HepG2 (cell line): ENCODE data around the gene CDRT4.

Experiments
- ARNT ChIP-seq: fragments of 450-650 bp; IDR thresholded peaks from 2 replicates; pipeline ENCODE4 v1.6.1; 2017
- ELF4 ChIP-seq: sonication (generic); formaldehyde crosslinking; IDR thresholded peaks from 2 replicates; pipeline ENCODE4 v1.5.0; 2020; ENCODE audit warnings: missing genetic modification reagents, mild to moderate bottlenecking, moderate library complexity, borderline replicate concordance
- HNRNPH1 ChIP-seq: fragments of 200-400 bp; formaldehyde crosslinking; optimal IDR thresholded peaks from 2 replicates; pipeline ENCODE3; 2017; ENCODE audit warnings: mild to moderate bottlenecking, low read depth, low read length
- ZKSCAN1 ChIP-seq: fragments of 150-350 bp; IDR thresholded peaks from 2 replicates; pipeline ENCODE4 v1.6.1; 2014; ENCODE audit warnings: low read length
- ZNF24 ChIP-seq: fragments of 450-650 bp; IDR thresholded peaks from 2 replicates; pipeline ENCODE4 v1.6.1; 2017; ENCODE audit warnings: antibody characterized with exemption, mild to moderate bottlenecking
- ZNF891 ChIP-seq: sonication (generic); formaldehyde crosslinking; IDR thresholded peaks from 2 replicates; pipeline ENCODE4 v1.5.0; 2020; ENCODE audit warnings: mild to moderate bottlenecking, missing genetic modification reagents
- TF ChIP-seq, protein P1 (sequence below): sonication (generic); formaldehyde crosslinking; IDR thresholded peaks from 2 replicates; pipeline ENCODE4 v1.5.1; 2020; ENCODE audit warnings: mild to moderate bottlenecking, missing genetic modification reagents

DNA sequence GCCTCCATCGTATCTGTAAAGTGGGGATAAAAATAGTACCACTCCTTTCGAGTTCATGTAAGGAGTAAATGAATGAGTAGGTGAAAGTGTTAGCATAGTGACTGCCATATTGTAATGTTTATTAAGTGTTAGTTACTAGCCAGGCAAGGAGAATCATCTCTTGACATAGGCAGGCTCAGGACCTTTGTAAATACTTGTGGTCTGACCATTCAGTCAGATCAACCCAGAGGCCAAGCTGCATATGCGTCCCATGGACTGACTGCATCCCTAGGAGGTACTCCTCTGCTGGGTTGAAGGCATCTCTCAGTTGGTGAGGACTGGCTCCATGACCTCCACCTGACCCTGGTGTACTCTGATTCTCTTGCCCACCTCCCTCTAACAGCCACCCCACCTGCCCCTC, 40.5 kb upstream of the CDRT4 start:
- TF ChIP-seq ARNT (no peak), ELF4 (no peak), ZNF891 (CRISPR knock-in tag) (no peak), ZNF24 (no peak), ZKSCAN1 (no peak), HNRNPH1 (no peak)
- TF ChIP-seq, protein P1, sequence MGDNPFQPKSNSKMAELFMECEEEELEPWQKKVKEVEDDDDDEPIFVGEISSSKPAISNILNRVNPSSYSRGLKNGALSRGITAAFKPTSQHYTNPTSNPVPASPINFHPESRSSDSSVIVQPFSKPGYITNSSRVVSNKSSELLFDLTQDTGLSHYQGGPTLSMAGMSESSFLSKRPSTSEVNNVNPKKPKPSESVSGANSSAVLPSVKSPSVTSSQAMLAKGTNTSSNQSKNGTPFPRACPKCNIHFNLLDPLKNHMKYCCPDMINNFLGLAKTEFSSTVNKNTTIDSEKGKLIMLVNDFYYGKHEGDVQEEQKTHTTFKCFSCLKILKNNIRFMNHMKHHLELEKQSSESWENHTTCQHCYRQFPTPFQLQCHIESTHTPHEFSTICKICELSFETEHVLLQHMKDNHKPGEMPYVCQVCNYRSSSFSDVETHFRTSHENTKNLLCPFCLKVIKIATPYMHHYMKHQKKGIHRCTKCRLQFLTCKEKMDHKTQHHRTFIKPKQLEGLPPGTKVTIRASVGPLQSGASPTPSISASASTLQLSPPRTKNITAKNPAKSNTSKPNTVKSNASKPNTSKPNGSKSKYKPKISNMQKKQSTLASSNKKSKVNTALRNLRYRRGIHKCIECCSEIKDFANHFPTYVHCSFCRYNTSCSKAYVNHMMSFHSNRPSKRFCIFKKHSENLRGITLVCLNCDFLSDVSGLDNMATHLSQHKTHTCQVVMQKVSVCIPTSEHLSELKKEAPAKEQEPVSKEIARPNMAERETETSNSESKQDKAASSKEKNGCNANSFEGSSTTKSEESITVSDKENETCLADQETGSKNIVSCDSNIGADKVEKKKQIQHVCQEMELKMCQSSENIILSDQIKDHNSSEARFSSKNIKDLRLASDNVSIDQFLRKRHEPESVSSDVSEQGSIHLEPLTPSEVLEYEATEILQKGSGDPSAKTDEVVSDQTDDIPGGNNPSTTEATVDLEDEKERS (CRISPR knock-in tag), result no peak
